ENCODE measurements around the gene SPO11.

- no peak for TF ChIP-seq CTCF (IDR thresholded peaks at IDR 0.05)
- TF ChIP-seq POLR2AphosphoS5 (IDR thresholded peaks at IDR 0.05): no peak
- no peak for TF ChIP-seq POLR2A (IDR thresholded peaks at IDR 0.05; ENCODE audit: low read depth)
- TF ChIP-seq EP300 (IDR thresholded peaks at IDR 0.05): no peak
Measured at GRCh38 chr20:57384486-57384885, 54.9 kb downstream of the SPO11 start.

All from esophagus muscularis mucosa (tissue), 4 donors.